Activated naive CD8-positive, alpha-beta T cell treated with anti-CD3 and anti-CD28 coated beads, Interleukin-2, amount 10 ng/mL, durations not matched to agents 7 days and 5 days (primary cell): ENCODE data around the gene CBLN3. TPM values are rescaled to one million over a fixed set of nuclear protein-coding genes. Genes with fewer than 3 reads are reported as not detected.
A peak's percentile ranks its signal among the peaks of the same experiment; 100 is the strongest.
"Not testable (repeated sequence)": the region's sequence is repeated elsewhere in the genome, so short reads cannot be mapped to it uniquely, and the experiment has no call there.

Source experiments
- ATAC-seq: fragments of 150-1000 bp; cut with Tn5 transposase; one replicate; pipeline ENCODE4 v1.10.0; 2021; ENCODE audit warnings: low read depth, moderate library complexity
- POLR2A ChIA-PET: fragments of 350-600 bp; sonication (Branson Sonifier 250); formaldehyde crosslinking; loops from one replicate; lab custom pipeline; 2021; ENCODE audit warnings: antibody characterized with exemption; lab: Charles Lee
- DNase-seq: peaks from one replicate; pipeline ENCODE4 v3.0.0; 2021
- H3K27ac Mint-ChIP-seq: one replicate; pipeline ENCODE4 v1.8.0; 2022; ENCODE audit warnings: mild to moderate bottlenecking, mixed read lengths
- H3K27me3 Mint-ChIP-seq: one replicate; pipeline ENCODE4 v1.8.0; 2022; ENCODE audit warnings: mild to moderate bottlenecking, moderate library complexity, mixed read lengths
- H3K36me3 Mint-ChIP-seq: one replicate; pipeline ENCODE4 v1.8.0; 2021; ENCODE audit warnings: mild to moderate bottlenecking, mixed read lengths
- H3K4me1 Mint-ChIP-seq: one replicate; pipeline ENCODE4 v1.8.0; 2021; ENCODE audit warnings: mixed read lengths
- H3K4me3 Mint-ChIP-seq: one replicate; pipeline ENCODE4 v1.8.0; 2022; ENCODE audit warnings: mild to moderate bottlenecking, moderate library complexity, mixed read lengths
- H3K9me3 Mint-ChIP-seq: one replicate; pipeline ENCODE4 v1.8.0; 2021; ENCODE audit warnings: mixed read lengths
- total RNA-seq, 2 experiments: library from RNA; stranded (reverse); gene quantifications; one replicate each; pipeline ENCODE4 v1.2.3, GENCODE V29; 2021

The CBLN3 gene
- 1 to 10 TPM; 3.2 to 3.8 TPM for total RNA-seq

GRCh38 chr14:24429395-24430142, at the start of gene CBLN3, which contains the start of gene KHNYN:
CBLN3 (minus strand) TSS chr14:24429668; CDS start chr14:24429054, 614 bp downstream.
KHNYN (plus strand) TSS chr14:24429954; CDS start chr14:24430731, 777 bp downstream.
- Mint-ChIP-seq H3K36me3 (peaks cover 15% of the 10 kb centered on the region), H3K9me3 (no peaks in the 10 kb centered on the region), H3K27me3 (no peaks in the 10 kb centered on the region), H3K4me3 (peak within 1 kb of the TSS; percentile 95), H3K27ac (peak within 1 kb of the TSS; percentile 98), H3K4me1 (peaks cover 42% of the 10 kb centered on the region)
- POLR2A ChIA-PET = interaction anchor here (0.6 to 5.3 kb wide), 38 partner anchors 10 to 335 kb away, joined by 3 to 135 read pairs (median 5); partner anchors contain the start of genes ADCY4, CHMP4A, CIDEB and DHRS1
- peak; percentile 91 for DNase-seq
- ATAC-seq = peak; percentile 86

- H3K36me3 Mint-ChIP-seq = peaks cover 23% of the 10 kb centered on the region
- ATAC-seq (no peak), DNase-seq (no peak)
- H3K9me3 Mint-ChIP-seq = peaks cover 11% of the 10 kb centered on the region
- peaks cover 8% of the 10 kb centered on the region for H3K4me1 Mint-ChIP-seq
- no peak overlapping the region for H3K27ac Mint-ChIP-seq
- POLR2A ChIA-PET = interaction anchor here (1.1 kb wide), 1 partner anchor 199 kb away, joined by 3 read pairs; no protein-coding TSS in a partner anchor
- no peaks in the 10 kb centered on the region for H3K27me3 Mint-ChIP-seq
- no peak overlapping the region for H3K4me3 Mint-ChIP-seq
These were observed 45.8 kb upstream of the CBLN3 start for GRCh38 chr14:24475261-24475660.

GRCh38 chr14:24473211-24473610, 43.7 kb upstream of the CBLN3 start:
- DNase-seq (no peak), ATAC-seq (no peak)
- H3K27me3 Mint-ChIP-seq = no peaks in the 10 kb centered on the region
- peaks cover 17% of the 10 kb centered on the region for H3K36me3 Mint-ChIP-seq
- peaks cover 8% of the 10 kb centered on the region for H3K4me1 Mint-ChIP-seq
- H3K27ac Mint-ChIP-seq = no peak overlapping the region
- POLR2A ChIA-PET = no interaction called here
- peaks cover 9% of the 10 kb centered on the region for H3K9me3 Mint-ChIP-seq
- no peak overlapping the region for H3K4me3 Mint-ChIP-seq

DNA sequence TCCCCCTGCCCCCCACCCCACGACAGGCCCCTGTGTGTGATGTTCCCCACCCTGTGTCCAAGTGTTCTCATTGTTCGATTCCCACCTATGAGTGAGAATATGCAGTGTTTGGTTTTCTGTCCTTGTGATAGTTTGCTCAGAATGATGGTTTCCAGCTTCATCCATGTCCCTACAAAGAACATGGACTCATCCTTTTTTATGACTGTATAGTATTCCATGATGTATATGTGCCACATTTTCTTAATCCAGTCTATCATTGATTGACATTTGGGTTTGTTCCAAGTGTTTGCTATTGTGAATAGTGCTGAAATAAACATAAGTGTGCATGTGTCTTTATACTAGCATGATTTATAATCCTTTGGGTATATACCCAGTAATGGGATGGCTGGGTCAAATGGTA, 41.0 kb upstream of the CBLN3 start:
- not testable (repeated sequence) for ATAC-seq

DNA sequence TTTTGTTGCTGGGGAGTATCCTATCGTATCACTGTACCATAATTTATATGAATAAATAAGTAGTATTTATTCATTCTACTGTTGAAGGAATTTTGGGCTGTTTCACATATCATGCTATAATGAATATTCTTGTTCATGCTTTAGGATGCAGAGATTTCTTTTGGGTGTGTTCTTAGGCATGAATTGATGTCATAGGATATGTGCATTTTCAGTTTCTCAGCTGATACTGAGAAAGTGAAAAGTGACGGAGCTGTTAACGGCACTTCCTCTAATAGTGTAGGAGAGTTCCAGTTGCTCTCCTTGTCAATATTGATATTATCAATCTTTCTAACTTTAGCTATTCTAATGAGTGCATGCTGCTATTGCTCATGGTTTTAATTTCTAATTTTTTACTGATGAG, 36.3 kb upstream of the CBLN3 start:
- H3K4me1 Mint-ChIP-seq = peaks cover 20% of the 10 kb centered on the region
- POLR2A ChIA-PET = interaction anchor here (0.7 to 0.8 kb wide), 2 partner anchors 24 to 47 kb away, joined by 3 read pairs; no protein-coding TSS in a partner anchor
- peaks cover 8% of the 10 kb centered on the region for H3K9me3 Mint-ChIP-seq
- H3K27ac Mint-ChIP-seq = no peak overlapping the region
- DNase-seq (no peak), ATAC-seq (no peak)
- peaks cover 38% of the 10 kb centered on the region for H3K36me3 Mint-ChIP-seq
- H3K27me3 Mint-ChIP-seq = no peaks in the 10 kb centered on the region
- no peak overlapping the region for H3K4me3 Mint-ChIP-seq

More for the DNA sequence above, 41.0 kb upstream of the CBLN3 start:
- DNase-seq, H3K27ac Mint-ChIP-seq, H3K4me3 Mint-ChIP-seq, H3K9me3 Mint-ChIP-seq, H3K27me3 Mint-ChIP-seq, POLR2A ChIA-PET, H3K4me1 Mint-ChIP-seq: not testable (repeated sequence)
- H3K36me3 Mint-ChIP-seq = peaks cover 26% of the 10 kb centered on the region

DNA sequence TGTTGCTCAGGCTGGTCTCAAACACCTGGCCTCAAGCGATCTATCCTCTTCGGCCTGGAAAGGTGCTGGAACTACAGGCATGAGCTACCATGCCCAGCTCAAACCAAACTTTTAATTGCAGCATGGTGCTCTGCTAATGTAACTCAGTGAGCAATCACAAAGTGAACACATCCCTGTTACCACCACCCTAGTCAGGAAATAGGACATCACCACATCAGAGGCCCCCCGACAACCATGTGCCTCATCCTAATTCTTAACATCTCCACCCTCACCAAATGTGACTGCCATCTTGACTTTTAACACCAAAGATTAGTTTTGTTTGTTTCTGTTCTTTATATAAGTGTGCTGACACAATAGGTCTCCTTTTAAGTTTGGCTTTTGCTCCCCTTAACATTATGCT, 35.9 kb upstream of the CBLN3 start:
- DNase-seq = no peak
- H3K9me3 Mint-ChIP-seq = peaks cover 7% of the 10 kb centered on the region
- POLR2A ChIA-PET = interaction anchor here (0.7 to 0.8 kb wide), 2 partner anchors 24 to 47 kb away, joined by 3 read pairs; no protein-coding TSS in a partner anchor
- H3K4me1 Mint-ChIP-seq = peaks cover 20% of the 10 kb centered on the region
- peaks cover 39% of the 10 kb centered on the region for H3K36me3 Mint-ChIP-seq
- H3K27ac Mint-ChIP-seq = peak overlapping the region; percentile 39
- H3K27me3 Mint-ChIP-seq = no peaks in the 10 kb centered on the region
- ATAC-seq = peak; percentile 67
- H3K4me3 Mint-ChIP-seq = peak overlapping the region; percentile 26

DNA sequence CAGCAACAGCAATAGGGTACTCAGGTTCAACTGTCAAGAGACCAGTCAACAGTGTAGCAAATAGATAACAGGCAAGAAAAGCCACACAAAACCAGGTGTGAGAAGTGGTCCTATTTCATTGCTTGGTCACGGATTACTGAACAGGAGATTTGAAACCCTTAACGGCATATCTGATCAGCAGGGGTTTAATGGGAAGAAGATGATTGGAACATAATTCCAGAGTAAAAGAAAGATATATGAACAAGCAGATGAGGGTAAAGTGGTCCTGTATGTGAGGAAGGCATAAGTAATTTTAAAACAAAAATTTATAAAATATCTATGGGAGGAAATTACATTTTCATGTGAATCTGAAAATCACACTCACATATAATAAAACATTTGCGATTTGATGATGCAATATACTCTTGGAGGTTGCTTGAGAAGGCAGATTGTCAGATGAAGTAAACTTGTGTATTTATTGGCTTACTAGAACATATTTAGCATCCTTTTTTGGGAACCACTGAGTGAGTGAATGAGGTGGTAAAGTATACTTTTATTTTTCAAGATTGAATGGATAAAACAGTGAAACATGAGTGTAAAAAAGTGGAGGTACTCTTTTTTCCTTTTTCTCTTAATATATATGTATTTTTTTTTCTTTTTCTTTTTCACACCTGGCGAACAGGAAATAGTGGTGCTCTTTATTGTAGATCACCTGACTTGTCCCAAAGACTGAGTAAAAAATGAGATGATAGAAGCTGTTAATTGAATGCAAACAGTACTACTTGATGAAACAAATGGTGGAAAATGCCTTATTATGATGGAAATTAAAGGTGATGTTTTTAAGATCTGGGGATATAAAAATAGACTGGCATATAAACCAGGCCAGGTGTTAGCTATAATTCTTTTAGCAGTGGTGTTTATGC, 34.7 kb upstream of the CBLN3 start:
- H3K4me3 Mint-ChIP-seq = peak overlapping the region; percentile 54
- no peak for ATAC-seq
- H3K4me1 Mint-ChIP-seq = peaks cover 20% of the 10 kb centered on the region

GRCh38 chr14:24463017-24463883, 33.8 kb upstream of the CBLN3 start:
- POLR2A ChIA-PET = interaction anchor here (1.3 kb wide), 1 partner anchor 20 kb away, joined by 4 read pairs; the partner anchor contains the start of gene SDR39U1
- Mint-ChIP-seq H3K9me3 (peaks cover 7% of the 10 kb centered on the region), H3K4me1 (peaks cover 20% of the 10 kb centered on the region), H3K36me3 (peaks cover 40% of the 10 kb centered on the region), H3K27ac (peak overlapping the region; percentile 7), H3K4me3 (no peak overlapping the region), H3K27me3 (no peaks in the 10 kb centered on the region)
- DNase-seq (no peak), ATAC-seq (no peak)

More for the DNA sequence above, 34.7 kb upstream of the CBLN3 start:
- no peak for DNase-seq
- H3K9me3 Mint-ChIP-seq = peaks cover 7% of the 10 kb centered on the region
- peaks cover 40% of the 10 kb centered on the region for H3K36me3 Mint-ChIP-seq
- POLR2A ChIA-PET = interaction anchor here (1.3 kb wide), 1 partner anchor 21 kb away, joined by 4 read pairs; the partner anchor contains the start of gene SDR39U1
- peak overlapping the region; percentile 63 for H3K27ac Mint-ChIP-seq
- no peaks in the 10 kb centered on the region for H3K27me3 Mint-ChIP-seq

DNA sequence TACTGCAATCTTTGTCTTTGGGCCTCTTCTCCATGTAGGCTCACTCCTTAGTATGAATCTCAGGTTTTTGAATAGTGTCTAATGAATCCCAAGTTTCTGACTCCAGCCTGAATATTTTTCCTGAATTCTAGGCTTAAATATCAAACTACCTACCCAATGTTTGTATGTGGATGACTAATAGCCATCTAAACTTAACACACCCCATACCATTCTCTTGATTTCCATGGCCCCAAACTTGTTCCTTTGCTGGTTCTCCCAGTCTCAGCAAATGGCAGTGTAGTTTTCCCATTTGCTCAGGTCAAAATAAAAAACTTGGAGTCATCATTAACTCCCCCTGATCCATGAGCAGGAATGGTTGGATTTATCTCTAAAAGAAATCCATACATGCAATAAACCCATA, 31.9 kb upstream of the CBLN3 start:
- Mint-ChIP-seq H3K9me3 (peaks cover 6% of the 10 kb centered on the region), H3K4me1 (peaks cover 19% of the 10 kb centered on the region), H3K36me3 (peaks cover 38% of the 10 kb centered on the region), H3K27ac (no peak overlapping the region), H3K27me3 (no peaks in the 10 kb centered on the region), H3K4me3 (no peak overlapping the region)
- ATAC-seq = no peak
- POLR2A ChIA-PET = no interaction called here
- no peak for DNase-seq

DNA sequence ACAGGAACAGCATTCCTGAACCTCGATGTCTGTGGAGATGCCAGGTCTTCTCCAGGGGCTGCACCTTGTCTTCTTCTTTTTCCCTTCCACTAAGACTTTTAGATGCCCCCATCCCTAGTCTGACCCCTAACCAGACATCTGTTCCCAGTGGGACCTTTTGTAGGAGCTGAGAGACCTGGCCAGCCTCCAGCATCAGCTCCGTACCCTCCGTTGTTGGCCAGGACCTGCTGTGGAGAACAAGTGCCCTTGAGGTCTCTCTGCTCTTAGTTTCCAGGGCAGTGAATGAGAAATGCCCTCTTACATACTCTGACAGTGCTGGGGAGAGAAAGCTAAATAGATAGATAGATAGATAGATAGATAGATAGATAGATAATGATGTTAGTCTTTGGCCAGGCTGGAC, 29.9 kb upstream of the CBLN3 start:
- Mint-ChIP-seq H3K9me3 (peaks cover 7% of the 10 kb centered on the region), H3K4me3 (no peak overlapping the region), H3K27ac (no peak overlapping the region), H3K36me3 (peaks cover 33% of the 10 kb centered on the region), H3K27me3 (no peaks in the 10 kb centered on the region), H3K4me1 (peaks cover 14% of the 10 kb centered on the region)
- DNase-seq (no peak), ATAC-seq (no peak)
- POLR2A ChIA-PET = no interaction called here

DNA sequence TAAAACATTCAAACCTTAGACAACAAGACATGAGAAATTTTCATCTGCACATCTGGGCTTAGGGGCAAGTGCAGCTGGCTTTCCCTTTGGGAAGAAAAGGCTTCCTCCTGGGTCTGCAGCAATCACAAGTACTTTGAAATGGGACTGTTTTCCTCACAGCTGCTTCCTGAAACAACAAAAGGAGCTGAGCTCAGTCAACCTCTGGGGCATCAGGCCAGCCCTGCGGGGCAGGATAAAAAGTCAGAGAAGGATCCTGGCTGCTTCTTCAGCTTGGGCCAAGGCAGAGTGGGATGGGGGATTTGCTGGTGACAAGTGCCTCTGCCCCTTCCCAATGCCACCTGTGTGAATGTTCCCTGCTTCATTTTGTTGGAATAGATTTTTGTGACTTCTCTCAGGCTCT, 29.3 kb upstream of the CBLN3 start:
- Mint-ChIP-seq H3K27me3 (no peaks in the 10 kb centered on the region), H3K9me3 (peaks cover 12% of the 10 kb centered on the region), H3K4me1 (peaks cover 9% of the 10 kb centered on the region), H3K4me3 (no peak overlapping the region), H3K27ac (no peak overlapping the region), H3K36me3 (peaks cover 37% of the 10 kb centered on the region)
- no peak for DNase-seq
- POLR2A ChIA-PET = no interaction called here
- ATAC-seq = no peak

DNA sequence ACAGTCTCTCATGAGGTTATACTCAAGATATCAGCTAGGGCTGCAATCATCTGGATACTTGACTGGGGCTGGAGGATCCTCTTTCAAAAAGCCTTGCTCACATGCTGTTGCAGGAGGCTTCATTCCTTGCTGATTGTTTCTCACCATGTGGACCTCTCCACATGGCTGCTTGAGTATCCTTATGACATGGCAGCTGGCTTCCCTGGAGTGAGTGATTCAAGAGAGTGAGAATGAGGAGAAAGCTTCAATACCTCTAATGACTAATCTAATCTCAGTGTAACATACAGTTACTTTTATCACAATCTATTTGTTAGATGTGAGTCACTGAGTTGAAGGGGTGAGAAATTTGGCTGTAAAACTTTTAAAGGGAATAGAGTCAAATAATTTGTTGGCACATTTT, 27.5 kb upstream of the CBLN3 start:
- Mint-ChIP-seq H3K27ac (no peak overlapping the region), H3K4me1 (peaks cover 7% of the 10 kb centered on the region), H3K36me3 (peaks cover 43% of the 10 kb centered on the region), H3K27me3 (no peaks in the 10 kb centered on the region), H3K9me3 (peaks cover 11% of the 10 kb centered on the region), H3K4me3 (no peak overlapping the region)
- POLR2A ChIA-PET = no interaction called here
- no peak for DNase-seq
- no peak for ATAC-seq
